Measurements from ENCODE around the gene ANK3. TPM values are rescaled to one million over a fixed set of nuclear protein-coding genes. Genes with fewer than 3 reads are reported as not detected.
A peak's percentile ranks its signal among the peaks of the same experiment; 100 is the strongest.

The ANK3 gene
- total RNA-seq, 1 donor = 248 TPM

DNA sequence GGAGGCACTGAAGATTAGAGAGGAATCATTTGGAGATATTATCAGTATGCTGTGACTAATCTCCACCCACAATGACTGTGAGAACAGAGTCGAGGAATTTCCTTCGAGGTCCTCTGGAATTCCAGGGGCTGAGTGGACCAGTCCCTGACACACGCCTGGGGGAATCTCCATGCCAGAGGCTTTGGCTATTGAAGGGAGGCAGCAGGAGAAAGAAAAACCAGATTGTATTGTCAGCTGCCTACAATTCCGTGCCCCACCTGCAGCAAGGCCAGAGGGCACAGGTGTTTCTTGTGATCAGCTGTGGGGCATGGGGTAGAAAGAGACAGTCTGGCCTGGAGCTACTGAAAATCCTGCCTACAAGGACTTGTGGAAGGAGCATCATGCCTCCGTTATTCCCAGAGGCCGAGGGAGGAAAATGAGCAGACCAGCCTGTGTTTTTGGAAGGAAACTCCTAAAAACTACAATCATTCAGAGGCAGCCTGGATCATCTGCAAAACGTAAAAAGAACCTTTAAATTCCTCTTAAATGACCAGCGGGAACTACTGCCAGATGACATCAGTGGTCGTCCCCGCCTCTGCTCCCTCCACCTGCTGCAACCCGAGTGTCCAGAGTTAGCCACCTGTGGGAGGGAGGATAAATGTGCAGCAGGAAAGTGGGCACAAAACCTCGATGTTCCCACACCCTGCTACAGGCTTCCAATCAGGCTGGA, 25.4 kb upstream of the ANK3 start:
- peak overlapping the region; percentile 6 for H3K4me3 ChIP-seq (ENCODE audit: low read depth, low read length)
- TF ChIP-seq, protein P1, sequence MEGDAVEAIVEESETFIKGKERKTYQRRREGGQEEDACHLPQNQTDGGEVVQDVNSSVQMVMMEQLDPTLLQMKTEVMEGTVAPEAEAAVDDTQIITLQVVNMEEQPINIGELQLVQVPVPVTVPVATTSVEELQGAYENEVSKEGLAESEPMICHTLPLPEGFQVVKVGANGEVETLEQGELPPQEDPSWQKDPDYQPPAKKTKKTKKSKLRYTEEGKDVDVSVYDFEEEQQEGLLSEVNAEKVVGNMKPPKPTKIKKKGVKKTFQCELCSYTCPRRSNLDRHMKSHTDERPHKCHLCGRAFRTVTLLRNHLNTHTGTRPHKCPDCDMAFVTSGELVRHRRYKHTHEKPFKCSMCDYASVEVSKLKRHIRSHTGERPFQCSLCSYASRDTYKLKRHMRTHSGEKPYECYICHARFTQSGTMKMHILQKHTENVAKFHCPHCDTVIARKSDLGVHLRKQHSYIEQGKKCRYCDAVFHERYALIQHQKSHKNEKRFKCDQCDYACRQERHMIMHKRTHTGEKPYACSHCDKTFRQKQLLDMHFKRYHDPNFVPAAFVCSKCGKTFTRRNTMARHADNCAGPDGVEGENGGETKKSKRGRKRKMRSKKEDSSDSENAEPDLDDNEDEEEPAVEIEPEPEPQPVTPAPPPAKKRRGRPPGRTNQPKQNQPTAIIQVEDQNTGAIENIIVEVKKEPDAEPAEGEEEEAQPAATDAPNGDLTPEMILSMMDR (IDR thresholded peaks at IDR 0.05; ENCODE audit: insufficient read depth, low read length) = peak; percentile 0

GRCh38 chr10:60414111-60414510, 24.4 kb upstream of the ANK3 start:
- H3K4me3 ChIP-seq (ENCODE audit: low read depth, low read length) = no peak overlapping the region
- peak; percentile 11 for DNase-seq (ENCODE audit: low read depth)
- TF ChIP-seq, protein P1 (IDR thresholded peaks at IDR 0.05; ENCODE audit: insufficient read depth, low read length) = no peak

More for the DNA sequence above, 25.4 kb upstream of the ANK3 start:
- peak; percentile 87 for DNase-seq (ENCODE audit: low read depth)

DNA sequence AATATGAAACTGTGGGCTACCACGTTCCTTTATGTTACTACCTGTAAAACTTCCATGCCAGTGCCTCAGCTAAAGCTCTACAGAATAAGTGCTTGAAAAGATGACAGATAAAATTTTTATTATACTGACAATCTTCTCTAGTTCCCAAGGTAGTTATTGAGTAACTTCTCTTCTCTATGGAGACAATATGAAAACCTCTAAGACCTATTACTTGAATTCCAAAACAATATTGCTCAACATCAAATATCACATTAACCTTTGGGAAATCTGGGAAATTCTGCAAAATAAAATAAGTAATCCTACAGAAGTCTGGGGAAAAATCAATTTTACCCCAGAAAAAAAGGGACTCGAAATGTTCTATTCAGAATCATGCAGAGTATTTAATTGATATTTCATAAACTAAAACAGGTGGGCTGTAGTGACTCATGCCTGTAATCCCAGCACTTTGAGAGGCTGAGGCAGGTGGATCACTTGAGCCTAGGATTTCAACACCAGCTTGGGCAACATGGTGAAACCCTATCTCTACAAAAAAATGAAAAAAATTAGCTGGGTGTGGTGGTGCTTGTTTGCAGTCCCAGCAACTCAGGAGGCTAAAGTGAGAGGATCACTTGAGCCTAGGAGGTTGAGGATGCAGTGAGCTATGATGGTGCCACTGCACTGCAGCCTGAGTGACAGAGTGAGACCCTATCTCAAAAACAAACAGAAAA, 23.8 kb upstream of the ANK3 start:
- H3K4me3 ChIP-seq (ENCODE audit: low read depth, low read length) = no peak overlapping the region
- TF ChIP-seq, protein P1 (IDR thresholded peaks at IDR 0.05; ENCODE audit: insufficient read depth, low read length) = no peak
- DNase-seq (ENCODE audit: low read depth) = peak; percentile 44

- H3K4me3 ChIP-seq (ENCODE audit: low read depth, low read length) = no peak overlapping the region
- TF ChIP-seq, protein P1 (IDR thresholded peaks at IDR 0.05; ENCODE audit: insufficient read depth, low read length) = no peak
- DNase-seq (ENCODE audit: low read depth) = no peak
Observed at GRCh38 chr10:60410970-60411369, 21.3 kb upstream of the ANK3 start.

- TF ChIP-seq, protein P1 (IDR thresholded peaks at IDR 0.05; ENCODE audit: insufficient read depth, low read length) = no peak
- H3K4me3 ChIP-seq (ENCODE audit: low read depth, low read length) = no peak overlapping the region
- DNase-seq (ENCODE audit: low read depth) = no peak
Observed at GRCh38 chr10:60409202-60409601, 19.5 kb upstream of the ANK3 start.

GRCh38 chr10:60406182-60406581, 16.5 kb upstream of the ANK3 start:
- H3K4me3 ChIP-seq (ENCODE audit: low read depth, low read length) = no peak overlapping the region
- no peak for DNase-seq (ENCODE audit: low read depth)
- TF ChIP-seq, protein P1 (IDR thresholded peaks at IDR 0.05; ENCODE audit: insufficient read depth, low read length) = no peak
